ENCODE data around the gene VPS13D. TPM values are rescaled to one million over a fixed set of nuclear protein-coding genes. Genes with fewer than 3 reads are reported as not detected.

The VPS13D gene
- total and polyA plus RNA-seq, 2 donors (not counting 3 experiments of a cell fraction or from before 2014, with no cell fraction given): 13.6 to 48.5 TPM

- Histone ChIP-seq H3K4me1 (ENCODE audit: control insufficient read depth, extremely low read depth, insufficient read depth, low read length) (peaks cover 6% of the 10 kb centered on the region), H4K20me1 (replicated peaks; ENCODE audit: control insufficient read depth, extremely low read depth, insufficient read depth, low read length) (no peaks in the 10 kb centered on the region), H3K79me2 (ENCODE audit: control insufficient read depth, insufficient read depth, low read length) (peaks cover 16% of the 10 kb centered on the region), H3K27me3 (ENCODE audit: control insufficient read depth in 2 of 2, insufficient read depth in 2 of 2, low read length in 2 of 2) (no peaks in the 10 kb centered on the region), H3K27ac (ENCODE audit: insufficient read depth, low read depth, low read length) (no peak overlapping the region), H3K4me2 (ENCODE audit: insufficient read depth, low read length) (peak overlapping the region; percentile 60), H3K36me3 (ENCODE audit: control insufficient read depth in 2 of 2, extremely low read depth in 1 of 2, insufficient read depth in 2 of 2, low read length in 2 of 2) (peaks cover 0 to 2% of the 10 kb centered on the region in 2 experiments), H3K9me3 (replicated peaks; ENCODE audit: control insufficient read depth, insufficient read depth, low read length) (no peaks in the 10 kb centered on the region), H3K9ac (replicated peaks; ENCODE audit: extremely low read depth, insufficient read depth, low read length) (peak overlapping the region; percentile 83), H3K4me3 (replicated peaks in 1 of 3; ENCODE audit: insufficient read depth in 1 of 3, low read depth in 1 of 3, low read length in 3 of 3) (peak overlapping the region; percentile 59 to 75 (median 73)), H3K9me1 (replicated peaks; ENCODE audit: control insufficient read depth, extremely low read depth, insufficient read depth, low read length) (no peaks in the 10 kb centered on the region), H2AFZ (ENCODE audit: low read depth, low read length) (peak overlapping the region; percentile 70)
- FAIRE-seq: peak; percentile 47
- intact Hi-C loops (cut with micrococcal nuclease) (loop anchor here (1.0 to 2.0 kb wide), 2 partner anchors 388 to 429 kb away; partner anchors contain the start of gene DHRS3), dilution Hi-C loops (cut with MboI; ENCODE audit: extremely low pct_ligation_motif_present, low sequenced_read_pairs) (no loop called here)
- ChIA-PET CTCF (interaction anchor here (2.7 kb wide), 1 partner anchor 106 kb away, joined by 13 read pairs; no protein-coding TSS in a partner anchor), POLR2A (no interaction called here)
- BruUV-seq (replicated peaks): no TSS peak
- TF ChIP-seq MYC (IDR thresholded peaks at IDR 0.05; ENCODE audit: low read depth, low read length) (no peak), POLR2AphosphoS5 (IDR thresholded peaks at IDR 0.05; ENCODE audit: insufficient read depth, low read depth, low read length) (no peak), FOS (IDR thresholded peaks at IDR 0.05; ENCODE audit: borderline replicate concordance, insufficient read depth, low read length) (no peak), MAX (IDR thresholded peaks at IDR 0.05; ENCODE audit: insufficient read depth, insufficient read length) (no peak), JUN (IDR thresholded peaks at IDR 0.05; ENCODE audit: borderline replicate concordance, insufficient read depth, insufficient read length, low read depth) (no peak), POLR2A (IDR thresholded peaks at IDR 0.05; ENCODE audit: low read depth, low read length) (no peak), EZH2 (IDR thresholded peaks at IDR 0.05; ENCODE audit: borderline replicate concordance, low read depth, low read length, severe bottlenecking) (no peak), GATA2 (IDR thresholded peaks at IDR 0.05; ENCODE audit: insufficient read depth, insufficient read length, low read depth, low read length) (no peak)
- TF ChIP-seq, protein P1, sequence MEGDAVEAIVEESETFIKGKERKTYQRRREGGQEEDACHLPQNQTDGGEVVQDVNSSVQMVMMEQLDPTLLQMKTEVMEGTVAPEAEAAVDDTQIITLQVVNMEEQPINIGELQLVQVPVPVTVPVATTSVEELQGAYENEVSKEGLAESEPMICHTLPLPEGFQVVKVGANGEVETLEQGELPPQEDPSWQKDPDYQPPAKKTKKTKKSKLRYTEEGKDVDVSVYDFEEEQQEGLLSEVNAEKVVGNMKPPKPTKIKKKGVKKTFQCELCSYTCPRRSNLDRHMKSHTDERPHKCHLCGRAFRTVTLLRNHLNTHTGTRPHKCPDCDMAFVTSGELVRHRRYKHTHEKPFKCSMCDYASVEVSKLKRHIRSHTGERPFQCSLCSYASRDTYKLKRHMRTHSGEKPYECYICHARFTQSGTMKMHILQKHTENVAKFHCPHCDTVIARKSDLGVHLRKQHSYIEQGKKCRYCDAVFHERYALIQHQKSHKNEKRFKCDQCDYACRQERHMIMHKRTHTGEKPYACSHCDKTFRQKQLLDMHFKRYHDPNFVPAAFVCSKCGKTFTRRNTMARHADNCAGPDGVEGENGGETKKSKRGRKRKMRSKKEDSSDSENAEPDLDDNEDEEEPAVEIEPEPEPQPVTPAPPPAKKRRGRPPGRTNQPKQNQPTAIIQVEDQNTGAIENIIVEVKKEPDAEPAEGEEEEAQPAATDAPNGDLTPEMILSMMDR (IDR thresholded peaks at IDR 0.05; ENCODE audit: extremely low read depth in 1 of 2, insufficient read depth in 1 of 2, low read depth in 1 of 2, low read length in 2 of 2): no peak
- peak; percentile 44 for DNase-seq (ENCODE audit: low read depth, low spot score)
These were observed 882 bp downstream of the VPS13D start for GRCh38 chr1:12230549-12231275.

All from endothelial cell of umbilical vein (primary cell).